OCI-LY7 (cell line): ENCODE data around the gene SSTR5.

Experiments
- CTCF ChIP-seq: fragments of 200-600 bp; sonication (generic); conservative IDR thresholded peaks from 2 replicates; pipeline ENCODE4 v1.5.1; 2014; ENCODE audit warnings: mild to moderate bottlenecking, antibody characterized with exemption, low read length, moderate library complexity, mixed read lengths
- EZH2phosphoT487 ChIP-seq: fragments of 200-600 bp; sonication (generic); IDR thresholded peaks from 2 replicates; pipeline ENCODE4 v1.6.1; 2018; ENCODE audit warnings: low read depth, borderline replicate concordance, mild to moderate bottlenecking, mixed run types, antibody characterized with exemption, low read length, moderate library complexity, mixed read lengths

GRCh38 chr16:1113889-1114526, 41.5 kb downstream of the SSTR5 start:
- TF ChIP-seq CTCF (no peak), EZH2phosphoT487 (no peak)
